ENCODE measurements around the gene MS4A8. TPM values are rescaled to one million over a fixed set of nuclear protein-coding genes. Genes with fewer than 3 reads are reported as not detected.

MS4A8 gene
- total RNA-seq, 1 experiment from 2014 or later = not detected

GRCh38 chr11:60765355-60765754 lies 65.9 kb downstream of the MS4A8 start:
- Histone ChIP-seq H3K23me2 (ENCODE audit: insufficient read length, low read depth, low read length, poor library complexity, severe bottlenecking) (no peaks in the 10 kb centered on the region), H4K5ac (ENCODE audit: insufficient read length, low read depth, low read length) (no peak overlapping the region), H3K56ac (ENCODE audit: insufficient read length, low read depth, low read length) (no peak overlapping the region), H2BK5ac (ENCODE audit: insufficient read length, low read length) (no peak overlapping the region), H3K9ac (ENCODE audit: extremely low read depth, insufficient read length, low read length) (no peak overlapping the region), H2BK20ac (ENCODE audit: low read depth, low read length, poor library complexity, severe bottlenecking) (no peak overlapping the region), H2AK5ac (ENCODE audit: insufficient read length, low read length) (no peak overlapping the region), H4K8ac (replicated peaks; ENCODE audit: insufficient read length, low read depth, low read length) (no peak overlapping the region), H3K14ac (ENCODE audit: insufficient read depth, low read length) (no peak overlapping the region), H2BK15ac (ENCODE audit: low read depth, low read length) (no peak overlapping the region), H3K4ac (ENCODE audit: low read depth, low read length) (no peak overlapping the region), H3K79me2 (ENCODE audit: insufficient read depth, low read length) (no peaks in the 10 kb centered on the region), H3K79me1 (ENCODE audit: insufficient read depth, low read depth, low read length, poor library complexity, severe bottlenecking) (no peaks in the 10 kb centered on the region), H3K27ac (ENCODE audit: insufficient read length, low read depth, low read length) (no peak overlapping the region), H3T11ph (ENCODE audit: low read length) (no peak overlapping the region), H3K9me3 (ENCODE audit: control insufficient read depth, low read depth, low read length) (no peaks in the 10 kb centered on the region), H4K91ac (ENCODE audit: insufficient read length, low read depth, low read length) (no peak overlapping the region), H4K20me1 (ENCODE audit: control insufficient read depth, insufficient read depth, insufficient read length) (no peaks in the 10 kb centered on the region), H3K18ac (ENCODE audit: insufficient read length, low read depth, low read length) (no peak overlapping the region), H2BK120ac (ENCODE audit: low read depth, low read length, poor library complexity, severe bottlenecking) (no peak overlapping the region), H2BK12ac (ENCODE audit: insufficient read length, low read depth, low read length) (no peak overlapping the region), H2AFZ (ENCODE audit: low read length) (no peak overlapping the region), H3K27me3 (ENCODE audit: insufficient read depth, low read length) (no peaks in the 10 kb centered on the region), H3K4me1 (ENCODE audit: insufficient read depth, low read length) (no peaks in the 10 kb centered on the region), H3K4me2 (ENCODE audit: insufficient read depth, insufficient read length, low read length) (no peak overlapping the region), H3K23ac (ENCODE audit: insufficient read length, low read depth, low read length) (no peak overlapping the region)
- Mint-ChIP-seq H3K27me3 (ENCODE audit: low read depth) (peaks cover 22% of the 10 kb centered on the region), H3K4me1 (peaks cover 10 to 19% of the 10 kb centered on the region in 2 experiments), H3K36me3 (ENCODE audit: insufficient read depth in 1 of 3, low read depth in 3 of 3) (peaks cover 0 to 5% (median 0%) of the 10 kb centered on the region in 3 experiments; a peak in 1 of 7 replicates), H3K27ac (no peak overlapping the region), H3K9me3 (peaks cover 3% of the 10 kb centered on the region in 2 experiments; a peak in 3 of 5 replicates), H3K4me3 (no peak overlapping the region)
- no peak for TF ChIP-seq CTCF (conservative IDR thresholded peaks at IDR 0.05)
- DNase-seq = no peak
- no CpG with 5 or more reads among the region's 5 CpGs for WGBS (ENCODE audit: extremely low coverage, insufficient read length, low lambda C conversion rate)

Other genes starting within 250 kb of the MS4A8 start
- gene MS4A1, start 243.8 kb upstream of the MS4A8 start, total RNA-seq (2021) = not detected in 2 replicates
- gene MS4A12, start 206.8 kb upstream of the MS4A8 start, total RNA-seq (2021) = not detected in 2 replicates
- not detected in 2 replicates for gene MS4A13, start 184.2 kb upstream of the MS4A8 start, total RNA-seq (2021)
- gene MS4A18, start 25.1 kb downstream of the MS4A8 start, total RNA-seq (2021) = not detected in 2 replicates
- gene MS4A15, start 57.3 kb downstream of the MS4A8 start, total RNA-seq (2021) = 0.11 TPM in 1 of 2 replicates, not detected in the other
- gene MS4A10, start 85.7 kb downstream of the MS4A8 start, total RNA-seq (2021) = not detected in 2 replicates
- gene CCDC86, start 142.5 kb downstream of the MS4A8 start, total RNA-seq (2021) = 82.3 and 84.3 TPM in 2 replicates
- gene PTGDR2, start 156.3 kb downstream of the MS4A8 start, total RNA-seq (2021) = 0.07 TPM in 1 of 2 replicates, not detected in the other
- not detected in 2 replicates for gene ZP1, start 167.9 kb downstream of the MS4A8 start, total RNA-seq (2021)
- gene PRPF19, start 207.0 kb downstream of the MS4A8 start, total RNA-seq (2021) = 130 and 132 TPM in 2 replicates
- gene TMEM109, start 214.5 kb downstream of the MS4A8 start, total RNA-seq (2021) = 36.4 and 38.0 TPM in 2 replicates
- gene TMEM132A, start 224.8 kb downstream of the MS4A8 start, total RNA-seq (2021) = 84.5 and 95.5 TPM in 2 replicates